ENCODE data around the gene PECR.
"Not testable (repeated sequence)": the region's sequence is repeated elsewhere in the genome, so short reads cannot be mapped to it uniquely, and the experiment has no call there.

Gene PECR

DNA sequence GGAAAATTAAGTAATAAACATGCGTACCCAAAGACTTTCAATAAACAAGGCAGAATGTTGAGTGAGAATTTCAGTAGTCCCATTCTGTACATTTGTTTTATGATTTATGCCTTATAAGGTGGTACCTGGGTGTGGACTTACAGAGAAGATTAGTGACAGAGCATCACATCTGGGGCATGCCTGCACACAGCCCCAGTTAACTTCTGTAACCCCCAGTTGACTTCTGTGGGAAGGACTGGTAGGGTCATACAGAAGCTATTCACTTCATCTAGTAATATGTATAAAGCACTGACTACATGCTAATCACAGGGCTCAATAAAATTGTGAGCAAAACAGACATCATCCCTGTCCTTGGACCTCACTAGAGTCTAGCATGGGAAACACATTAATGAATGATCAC, 84.4 kb downstream of the PECR start:
- DNase-seq: no peak

GRCh38 chr2:215994911-215995310, 86.7 kb downstream of the PECR start:
- DNase-seq: no peak

DNA sequence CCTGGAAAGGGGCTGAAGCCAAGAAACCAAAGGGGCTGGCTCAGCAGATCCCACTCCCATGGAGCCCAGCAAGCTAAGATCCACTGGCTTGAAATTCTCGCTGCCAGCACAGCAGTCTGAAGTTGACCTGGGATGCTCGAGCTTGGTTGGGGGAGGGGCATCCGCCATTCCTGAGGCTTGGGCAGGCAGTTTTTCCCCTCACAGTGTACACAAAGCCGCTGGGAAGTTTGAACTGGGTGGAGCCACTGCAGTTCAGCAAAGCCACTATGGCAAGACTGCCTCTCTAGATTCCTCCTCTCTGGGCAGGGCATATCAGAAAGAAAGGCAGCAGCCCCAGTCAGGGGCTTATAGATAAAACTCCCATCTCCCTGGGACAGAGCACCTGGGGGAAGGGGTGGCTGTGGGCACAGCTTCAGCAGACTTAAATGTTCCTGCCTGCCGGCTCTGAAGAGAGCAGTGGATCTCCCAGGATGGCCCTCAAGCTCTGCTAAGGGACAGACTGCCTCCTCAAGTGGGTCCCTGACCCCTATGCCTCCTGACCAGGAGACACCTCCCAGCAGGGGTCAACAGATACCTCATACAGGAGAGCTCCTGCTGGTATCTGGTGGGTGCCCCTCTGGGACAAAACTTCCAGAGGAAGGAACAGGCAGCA, 92.9 kb downstream of the PECR start:
- not testable (repeated sequence) for DNase-seq

Measured in NCI-H146 (cell line).